NCI-H345 (cell line): ENCODE data around the gene FKTN.

Experiments
- DNase-seq: peaks from one replicate; lab custom pipeline; 2025; lab: John Stamatoyannopoulos, UW

The FKTN gene

GRCh38 chr9:105678781-105679180 lies 120.8 kb downstream of the FKTN start:
- DNase-seq: no peak

- peak; percentile 59 for DNase-seq
Observed at GRCh38 chr9:105679257-105680022, 121.5 kb downstream of the FKTN start.

GRCh38 chr9:105681313-105681712 lies 123.4 kb downstream of the FKTN start:
- no peak for DNase-seq

- DNase-seq: no peak
Observed at GRCh38 chr9:105681724-105682123, 123.8 kb downstream of the FKTN start.

- DNase-seq: no peak
Observed at GRCh38 chr9:105683688-105684275, 125.9 kb downstream of the FKTN start.

GRCh38 chr9:105686936-105687335 lies 129.0 kb downstream of the FKTN start:
- DNase-seq: no peak
